NT2/D1 (cell line): ENCODE data around the gene AP5S1.
"Not testable (repeated sequence)": the region's sequence is repeated elsewhere in the genome, so short reads cannot be mapped to it uniquely, and the experiment has no call there.

ENCODE experiments used
- DNase-seq: peaks from one replicate; pipeline ENCODE4 v3.0.0-alpha.2; 2011; ENCODE audit warnings: low read depth, low spot score
- H3K27me3 ChIP-seq: 2 replicates; pipeline ENCODE4 v1.6.0; 2011; ENCODE audit warnings: mild to moderate bottlenecking; ENCODE audit not compliant: insufficient read length, insufficient read depth
- H3K36me3 ChIP-seq: 2 replicates; pipeline ENCODE4 v1.6.1; 2011; ENCODE audit warnings: mild to moderate bottlenecking, low read length, mixed read lengths; ENCODE audit not compliant: insufficient read depth, insufficient read length
- H3K4me1 ChIP-seq: 2 replicates; pipeline ENCODE4 v1.5.1; 2011; ENCODE audit not compliant: insufficient read depth, insufficient read length
- H3K4me3 ChIP-seq: 2 replicates; pipeline ENCODE4 v1.5.1; 2011; ENCODE audit warnings: low read depth; ENCODE audit not compliant: insufficient read length
- H3K9ac ChIP-seq: 2 replicates; pipeline ENCODE4 v1.6.0; 2011; ENCODE audit warnings: low read depth; ENCODE audit not compliant: insufficient read length
- H3K9me3 ChIP-seq: 2 replicates; pipeline ENCODE4 v1.5.1; 2011; ENCODE audit warnings: mild to moderate bottlenecking, low read length; ENCODE audit not compliant: insufficient read depth
- SUZ12 ChIP-seq: IDR thresholded peaks from 2 replicates; pipeline ENCODE4 v1.6.1; 2011; ENCODE audit not compliant: insufficient read length, insufficient read depth; ENCODE audit errors: extremely low read depth
- YY1 ChIP-seq: IDR thresholded peaks from 2 replicates; pipeline ENCODE4 v1.6.1; 2011; ENCODE audit not compliant: insufficient read length, insufficient read depth
- ZNF274 ChIP-seq: IDR thresholded peaks from 2 replicates; pipeline ENCODE4 v1.6.1; 2011; ENCODE audit warnings: mild to moderate bottlenecking, low read depth, low read length

Gene AP5S1

GRCh38 chr20:3842348-3842930 is 22.1 kb downstream of the AP5S1 start:
- Histone ChIP-seq H3K27me3 (no peaks in the 10 kb centered on the region), H3K36me3 (no peaks in the 10 kb centered on the region), H3K4me3 (no peak overlapping the region), H3K4me1 (no peaks in the 10 kb centered on the region), H3K9me3 (no peaks in the 10 kb centered on the region), H3K9ac (no peak overlapping the region)
- TF ChIP-seq YY1 (no peak), SUZ12 (no peak), ZNF274 (no peak)
- DNase-seq = no peak

GRCh38 chr20:3843490-3843889 is 23.1 kb downstream of the AP5S1 start:
- no peak for TF ChIP-seq SUZ12
- TF ChIP-seq ZNF274 = no peak
- TF ChIP-seq YY1 = no peak
- peaks cover 3% of the 10 kb centered on the region for H3K4me1 ChIP-seq
- H3K27me3 ChIP-seq = no peaks in the 10 kb centered on the region
- no peaks in the 10 kb centered on the region for H3K9me3 ChIP-seq
- H3K36me3 ChIP-seq = peaks cover 2% of the 10 kb centered on the region
- no peak overlapping the region for H3K4me3 ChIP-seq
- H3K9ac ChIP-seq = no peak overlapping the region
- DNase-seq = no peak

- H3K4me1 ChIP-seq, H3K4me3 ChIP-seq: not testable (repeated sequence)
Observed at GRCh38 chr20:3843990-3844619, 23.8 kb downstream of the AP5S1 start.

GRCh38 chr20:3846378-3846739 is 26.0 kb downstream of the AP5S1 start:
- H3K9me3 ChIP-seq = no peaks in the 10 kb centered on the region
- DNase-seq = no peak
- no peaks in the 10 kb centered on the region for H3K27me3 ChIP-seq
- no peak for TF ChIP-seq YY1
- no peak for TF ChIP-seq ZNF274
- TF ChIP-seq SUZ12 = no peak
- peaks cover 9% of the 10 kb centered on the region for H3K36me3 ChIP-seq
- peaks cover 3% of the 10 kb centered on the region for H3K4me1 ChIP-seq
- peak overlapping the region; percentile 78 for H3K4me3 ChIP-seq
- peak overlapping the region; percentile 87 for H3K9ac ChIP-seq

More at GRCh38 chr20:3843990-3844619, 23.8 kb downstream of the AP5S1 start:
- DNase-seq, H3K9ac ChIP-seq, H3K9me3 ChIP-seq, H3K27me3 ChIP-seq, H3K36me3 ChIP-seq: not testable (repeated sequence)

- peak; percentile 80 for DNase-seq
- H3K36me3 ChIP-seq = peaks cover 9% of the 10 kb centered on the region
- TF ChIP-seq ZNF274 = no peak
- TF ChIP-seq SUZ12 = no peak
- TF ChIP-seq YY1 = no peak
- H3K27me3 ChIP-seq = no peaks in the 10 kb centered on the region
- H3K4me3 ChIP-seq = peak within 1 kb of the TSS; percentile 78
- H3K9ac ChIP-seq = peak within 1 kb of the TSS; percentile 87
- peaks cover 3% of the 10 kb centered on the region for H3K4me1 ChIP-seq
- H3K9me3 ChIP-seq = no peaks in the 10 kb centered on the region
Observed at GRCh38 chr20:3846740-3847428, 26.5 kb downstream of the AP5S1 start, which contains the start of gene MAVS. Gene MAVS (plus strand): TSS chr20:3846834. CDS start chr20:3854625, 7,791 bp downstream.

- peak overlapping the region; percentile 87 for H3K9ac ChIP-seq
- H3K36me3 ChIP-seq = peaks cover 9% of the 10 kb centered on the region
- no peaks in the 10 kb centered on the region for H3K27me3 ChIP-seq
- H3K9me3 ChIP-seq = no peaks in the 10 kb centered on the region
- peak overlapping the region; percentile 78 for H3K4me3 ChIP-seq
- TF ChIP-seq ZNF274 (no peak), SUZ12 (no peak), YY1 (no peak)
- peaks cover 3% of the 10 kb centered on the region for H3K4me1 ChIP-seq
- DNase-seq = no peak
Observed at GRCh38 chr20:3847429-3847940, 27.1 kb downstream of the AP5S1 start.

- H3K27me3 ChIP-seq = no peaks in the 10 kb centered on the region
- H3K9ac ChIP-seq = no peak overlapping the region
- no peak overlapping the region for H3K4me3 ChIP-seq
- no peak for DNase-seq
- peaks cover 3% of the 10 kb centered on the region for H3K4me1 ChIP-seq
- H3K9me3 ChIP-seq = no peaks in the 10 kb centered on the region
- TF ChIP-seq SUZ12 = no peak
- TF ChIP-seq YY1 = no peak
- TF ChIP-seq ZNF274 = no peak
- peaks cover 9% of the 10 kb centered on the region for H3K36me3 ChIP-seq
Observed at GRCh38 chr20:3848565-3848964, 28.2 kb downstream of the AP5S1 start.
